Mesendoderm (in vitro differentiated cells): Measurements from ENCODE around the gene FAM120A.

Experiments
- DNase-seq: peaks from one replicate; pipeline ENCODE4 v3.0.0; 2013
- H2AK5ac ChIP-seq: 2 replicates; pipeline ENCODE4 v1.6.1; 2013; ENCODE audit warnings: low read length, inconsistent platforms
- H2BK120ac ChIP-seq: 2 replicates; pipeline ENCODE4 v1.6.1; 2013; ENCODE audit warnings: low read depth, mild to moderate bottlenecking, low read length, moderate library complexity, mixed read lengths
- H2BK15ac ChIP-seq: replicated peaks from 2 replicates; pipeline ENCODE4 v1.6.1; 2013; ENCODE audit warnings: low read depth, mild to moderate bottlenecking, moderate library complexity
- H2BK5ac ChIP-seq: 2 replicates; pipeline ENCODE4 v1.6.1; 2013; ENCODE audit warnings: low read length, inconsistent platforms
- H3K18ac ChIP-seq: 2 replicates; pipeline ENCODE4 v1.6.1; 2013; ENCODE audit warnings: mild to moderate bottlenecking, low read length, mixed read lengths
- H3K23ac ChIP-seq: one replicate; pipeline ENCODE4 v1.6.1; 2013; ENCODE audit warnings: low read length
- H3K27ac ChIP-seq: 2 replicates; pipeline ENCODE4 v1.5.1; 2013; ENCODE audit warnings: low read depth, mild to moderate bottlenecking, inconsistent platforms, low read length, moderate library complexity
- H3K27me3 ChIP-seq: 2 replicates; pipeline ENCODE4 v1.6.1; 2013; ENCODE audit warnings: low read length, control low read depth, mild to moderate bottlenecking, inconsistent platforms; ENCODE audit not compliant: insufficient read depth, poor library complexity
- H3K36me3 ChIP-seq: 2 replicates; pipeline ENCODE4 v1.6.1; 2013; ENCODE audit warnings: low read length, inconsistent platforms; ENCODE audit not compliant: control insufficient read depth, insufficient read depth
- H3K4ac ChIP-seq: one replicate; pipeline ENCODE4 v1.6.1; 2013; ENCODE audit warnings: low read depth, mild to moderate bottlenecking, low read length, moderate library complexity
- H3K4me1 ChIP-seq: 2 replicates; pipeline ENCODE4 v1.6.1; 2013; ENCODE audit warnings: low read depth, low read length, inconsistent platforms; ENCODE audit not compliant: control insufficient read depth
- H3K4me2 ChIP-seq: 2 replicates; pipeline ENCODE4 v1.6.1; 2013; ENCODE audit warnings: low read length
- H3K4me3 ChIP-seq: 2 replicates; pipeline ENCODE4 v1.5.1; 2013; ENCODE audit warnings: mild to moderate bottlenecking, low read length
- H3K56ac ChIP-seq: one replicate; pipeline ENCODE4 v1.6.1; 2013; ENCODE audit warnings: low read length
- H3K79me1 ChIP-seq: 2 replicates; pipeline ENCODE4 v1.6.1; 2013; ENCODE audit warnings: low read length, inconsistent platforms
- H3K79me2 ChIP-seq: 2 replicates; pipeline ENCODE4 v1.6.1; 2013; ENCODE audit warnings: mild to moderate bottlenecking, low read length; ENCODE audit not compliant: control insufficient read depth, insufficient read depth
- H3K9ac ChIP-seq: 2 replicates; pipeline ENCODE4 v1.6.1; 2013; ENCODE audit warnings: low read length, inconsistent platforms
- H4K5ac ChIP-seq: one replicate; pipeline ENCODE4 v1.6.1; 2013; ENCODE audit warnings: low read length
- H4K8ac ChIP-seq: one replicate; pipeline ENCODE4 v1.6.1; 2013; ENCODE audit warnings: low read depth, mild to moderate bottlenecking, control low read depth, low read length, moderate library complexity
- WGBS: extraction: QIAGEN DNeasy Blood & Tissue Kit; methylation state at CpG from one replicate; pipeline ENCODE4 v1.1.7; 2013; ENCODE audit warnings: low lambda C conversion rate, missing lambda C conversion rate; ENCODE audit not compliant: insufficient coverage; ENCODE audit errors: extremely low coverage; 5-methylcytosine and 5-hydroxymethylcytosine counted together

FAM120A gene

DNA sequence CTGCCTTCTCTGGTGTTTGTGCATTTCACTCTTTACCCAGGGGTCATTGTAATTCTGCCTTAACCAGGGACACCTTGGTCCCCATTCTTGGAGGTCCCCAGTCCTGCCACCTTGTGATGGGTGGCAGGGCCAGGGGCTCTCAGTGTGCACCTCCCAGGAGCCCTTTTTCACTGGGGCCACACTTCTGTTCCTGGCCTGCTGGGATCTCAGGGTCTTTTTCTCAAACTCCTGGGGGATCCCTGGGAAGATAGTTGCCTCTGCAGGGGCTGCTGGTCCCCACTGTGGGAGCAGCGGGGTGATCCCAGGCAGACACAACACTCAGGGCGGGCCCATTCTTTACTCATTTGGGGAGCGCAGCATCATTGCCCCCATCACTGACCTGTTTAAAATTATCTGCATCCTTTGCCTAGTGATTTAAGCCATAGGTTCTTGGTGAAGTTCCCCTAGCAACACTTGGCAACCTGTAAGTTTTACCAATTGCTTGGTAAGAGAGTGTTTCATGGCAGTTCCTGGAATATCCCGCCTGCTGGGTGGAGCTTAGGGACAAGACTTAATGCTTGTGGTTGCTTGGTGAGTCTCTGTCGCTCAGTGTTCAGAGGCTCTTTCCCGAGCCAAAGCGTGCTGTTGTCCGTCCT is 140.6 kb downstream of the FAM120A start:
- Histone ChIP-seq H3K4me3 (no peak overlapping the region), H3K9ac (no peak overlapping the region), H3K27me3 (no peaks in the 10 kb centered on the region), H4K8ac (no peak overlapping the region), H3K18ac (no peak overlapping the region), H3K79me1 (peaks cover 13% of the 10 kb centered on the region), H2BK5ac (no peak overlapping the region), H3K27ac (no peak overlapping the region), H2BK15ac (no peak overlapping the region), H2AK5ac (no peak overlapping the region), H3K4me2 (no peak overlapping the region), H3K4ac (no peak overlapping the region), H3K4me1 (no peaks in the 10 kb centered on the region), H4K5ac (no peak overlapping the region), H3K79me2 (peaks cover 3% of the 10 kb centered on the region), H3K23ac (no peak overlapping the region), H2BK120ac (no peak overlapping the region), H3K36me3 (no peaks in the 10 kb centered on the region), H3K56ac (no peak overlapping the region)
- WGBS: no CpG with 5 or more reads among the region's 8 CpGs
- DNase-seq: no peak

DNA sequence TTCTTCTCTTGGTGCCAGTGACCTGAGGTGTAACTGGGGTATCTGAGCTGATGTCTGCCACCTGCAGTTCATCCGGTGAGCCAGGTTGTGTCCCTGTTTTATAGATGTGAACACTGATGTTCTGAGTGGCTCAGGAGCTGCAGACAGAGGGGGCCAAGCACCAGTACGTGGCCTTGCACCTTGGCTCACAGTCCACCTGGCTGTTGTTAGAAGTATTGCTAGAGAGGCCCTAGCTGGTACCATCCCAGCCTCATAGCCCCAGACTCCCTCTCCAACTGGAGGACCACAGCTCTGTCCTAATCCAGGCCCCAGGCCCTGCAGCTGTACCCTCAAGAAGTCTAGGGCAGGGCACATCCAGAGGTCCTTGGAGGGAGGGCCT is 141.1 kb downstream of the FAM120A start:
- no peak overlapping the region for H3K18ac ChIP-seq
- H3K4me1 ChIP-seq: no peaks in the 10 kb centered on the region
- peaks cover 3% of the 10 kb centered on the region for H3K79me2 ChIP-seq
- no peak overlapping the region for H2AK5ac ChIP-seq
- H3K9ac ChIP-seq: no peak overlapping the region
- H2BK15ac ChIP-seq: no peak overlapping the region
- no peak overlapping the region for H3K4me3 ChIP-seq
- peaks cover 11% of the 10 kb centered on the region for H3K79me1 ChIP-seq
- peak; percentile 86 for DNase-seq
- no peak overlapping the region for H3K4me2 ChIP-seq
- WGBS: no CpG with 5 or more reads among the region's 2 CpGs
- H4K5ac ChIP-seq: no peak overlapping the region
- no peak overlapping the region for H3K27ac ChIP-seq
- H3K36me3 ChIP-seq: no peaks in the 10 kb centered on the region
- no peaks in the 10 kb centered on the region for H3K27me3 ChIP-seq
- no peak overlapping the region for H3K4ac ChIP-seq
- H3K56ac ChIP-seq: no peak overlapping the region
- no peak overlapping the region for H3K23ac ChIP-seq
- no peak overlapping the region for H4K8ac ChIP-seq
- H2BK120ac ChIP-seq: no peak overlapping the region
- H2BK5ac ChIP-seq: no peak overlapping the region

GRCh38 chr9:93593144-93593658 is 141.7 kb downstream of the FAM120A start:
- H3K56ac ChIP-seq: no peak overlapping the region
- no peak overlapping the region for H4K8ac ChIP-seq
- no peak overlapping the region for H3K4me3 ChIP-seq
- peak; percentile 58 for DNase-seq
- no peak overlapping the region for H3K4ac ChIP-seq
- H3K9ac ChIP-seq: no peak overlapping the region
- no peaks in the 10 kb centered on the region for H3K36me3 ChIP-seq
- peaks cover 3% of the 10 kb centered on the region for H3K79me2 ChIP-seq
- no CpG with 5 or more reads among the region's 2 CpGs for WGBS
- H3K79me1 ChIP-seq: peaks cover 10% of the 10 kb centered on the region
- H3K4me2 ChIP-seq: no peak overlapping the region
- H3K27ac ChIP-seq: no peak overlapping the region
- H3K4me1 ChIP-seq: no peaks in the 10 kb centered on the region
- no peak overlapping the region for H2BK120ac ChIP-seq
- no peak overlapping the region for H2BK15ac ChIP-seq
- no peak overlapping the region for H2AK5ac ChIP-seq
- H4K5ac ChIP-seq: no peak overlapping the region
- no peaks in the 10 kb centered on the region for H3K27me3 ChIP-seq
- no peak overlapping the region for H3K18ac ChIP-seq
- H2BK5ac ChIP-seq: no peak overlapping the region
- H3K23ac ChIP-seq: no peak overlapping the region

GRCh38 chr9:93594041-93594756 is 142.7 kb downstream of the FAM120A start:
- Histone ChIP-seq H3K23ac (peak overlapping the region; percentile 29), H4K5ac (no peak overlapping the region), H3K27ac (no peak overlapping the region), H3K4me3 (no peak overlapping the region), H2BK15ac (no peak overlapping the region), H3K18ac (no peak overlapping the region), H3K9ac (no peak overlapping the region), H2AK5ac (no peak overlapping the region), H3K56ac (no peak overlapping the region), H3K79me2 (peaks cover 3% of the 10 kb centered on the region), H2BK120ac (no peak overlapping the region), H3K79me1 (peaks cover 14% of the 10 kb centered on the region), H3K4me1 (no peaks in the 10 kb centered on the region), H2BK5ac (no peak overlapping the region), H3K4me2 (no peak overlapping the region), H3K27me3 (no peaks in the 10 kb centered on the region), H3K36me3 (no peaks in the 10 kb centered on the region), H3K4ac (no peak overlapping the region), H4K8ac (no peak overlapping the region)
- DNase-seq: peak; percentile 53
- no CpG with 5 or more reads among the region's 9 CpGs for WGBS

DNA sequence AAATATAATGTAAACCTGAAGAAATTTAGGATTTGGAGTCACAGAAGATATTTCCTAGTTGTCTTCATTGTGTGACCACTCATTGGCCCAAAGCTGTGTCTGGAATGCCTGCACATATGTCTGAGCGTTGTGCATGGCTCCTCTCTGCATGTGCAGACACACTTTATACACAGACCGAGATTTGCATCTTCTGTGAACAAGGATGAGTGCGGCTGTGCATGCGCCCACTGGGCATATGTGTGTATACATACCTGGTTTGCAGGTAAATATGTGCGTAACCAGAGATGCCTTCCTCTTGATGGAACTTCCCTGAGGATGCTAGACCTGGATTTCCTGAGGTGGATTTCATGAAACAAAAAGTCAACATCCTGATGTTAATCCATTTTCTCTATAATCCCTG is 144.0 kb downstream of the FAM120A start:
- H3K79me1 ChIP-seq: peaks cover 14% of the 10 kb centered on the region
- no peak overlapping the region for H2AK5ac ChIP-seq
- no peaks in the 10 kb centered on the region for H3K27me3 ChIP-seq
- WGBS: no CpG with 5 or more reads among the region's 5 CpGs
- H3K18ac ChIP-seq: no peak overlapping the region
- H3K23ac ChIP-seq: no peak overlapping the region
- no peak overlapping the region for H2BK120ac ChIP-seq
- no peak overlapping the region for H4K8ac ChIP-seq
- no peak overlapping the region for H3K56ac ChIP-seq
- H3K27ac ChIP-seq: no peak overlapping the region
- H3K36me3 ChIP-seq: no peaks in the 10 kb centered on the region
- H3K4me1 ChIP-seq: peaks cover 2% of the 10 kb centered on the region
- H3K9ac ChIP-seq: no peak overlapping the region
- no peak overlapping the region for H3K4ac ChIP-seq
- no peak overlapping the region for H3K4me2 ChIP-seq
- H2BK5ac ChIP-seq: no peak overlapping the region
- no peak overlapping the region for H3K4me3 ChIP-seq
- peaks cover 3% of the 10 kb centered on the region for H3K79me2 ChIP-seq
- DNase-seq: no peak
- no peak overlapping the region for H2BK15ac ChIP-seq
- no peak overlapping the region for H4K5ac ChIP-seq
